Parathyroid adenoma (tissue), 2 donors: ENCODE results near the gene PTPRT.

Experiments used
- H2AFZ ChIP-seq: fragments of 300-600 bp; sonication (generic); one replicate; pipeline ENCODE4 v1.7.0; 2017; ENCODE audit warnings: antibody characterized with exemption, mild to moderate bottlenecking
- H3K27ac ChIP-seq: fragments of 300-600 bp; sonication (generic); one replicate; pipeline ENCODE4 v1.7.0; 2017
- H3K27me3 ChIP-seq: fragments of 300-600 bp; sonication (generic); one replicate; pipeline ENCODE4 v1.7.0; 2017; ENCODE audit warnings: low read length; ENCODE audit not compliant: control insufficient read depth, insufficient read depth
- H3K36me3 ChIP-seq: fragments of 300-600 bp; sonication (generic); one replicate; pipeline ENCODE4 v1.7.0; 2017; ENCODE audit warnings: low read length; ENCODE audit not compliant: control insufficient read depth, insufficient read depth
- H3K4me1 ChIP-seq: fragments of 300-600 bp; sonication (generic); one replicate; pipeline ENCODE4 v1.7.0; 2017; ENCODE audit warnings: control low read depth
- H3K4me2 ChIP-seq: fragments of 300-600 bp; sonication (generic); one replicate; pipeline ENCODE4 v1.7.0; 2017; ENCODE audit warnings: low read length
- H3K4me3 ChIP-seq: fragments of 300-600 bp; sonication (generic); one replicate; pipeline ENCODE4 v1.7.0; 2017; ENCODE audit warnings: low read depth, low read length
- H3K79me2 ChIP-seq: fragments of 300-600 bp; sonication (generic); one replicate; pipeline ENCODE4 v1.7.0; 2017; ENCODE audit warnings: control low read depth
- H3K9ac ChIP-seq: fragments of 300-600 bp; sonication (generic); one replicate; pipeline ENCODE4 v1.7.0; 2017; ENCODE audit warnings: mild to moderate bottlenecking
- H3K9me3 ChIP-seq: fragments of 300-600 bp; sonication (generic); one replicate; pipeline ENCODE4 v1.7.0; 2017; ENCODE audit warnings: low read length; ENCODE audit not compliant: control insufficient read depth
- TF ChIP-seq, protein P1 (sequence below): fragments of 300-600 bp; sonication (generic); IDR thresholded peaks from one replicate; pipeline ENCODE4 v1.7.0; 2017; ENCODE audit warnings: antibody characterized with exemption, mild to moderate bottlenecking
- donor health status: primary hyperparathyroidism.

PTPRT gene

DNA sequence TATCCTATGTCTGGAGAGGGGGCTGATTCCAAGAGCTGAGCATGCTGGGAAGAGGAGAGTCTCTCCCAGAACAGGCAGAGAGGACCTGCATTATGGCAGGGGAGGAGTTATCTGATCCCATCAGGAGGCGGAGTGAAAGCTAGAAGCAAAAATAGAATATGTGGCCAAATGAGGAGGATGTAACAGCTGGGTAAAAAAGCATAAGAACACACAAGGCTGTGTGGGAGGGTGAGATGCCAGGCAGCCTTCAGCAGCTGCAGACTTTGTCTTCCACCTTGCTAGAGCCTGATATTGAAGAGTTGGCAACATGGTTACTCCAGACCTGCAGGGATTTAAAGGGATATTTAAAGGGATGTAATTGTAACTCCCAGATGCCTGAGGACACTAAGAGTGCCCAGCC, 167.1 kb downstream of the PTPRT start:
- H3K27ac ChIP-seq = peak overlapping the region; percentile 39
- H3K27me3 ChIP-seq = no peaks in the 10 kb centered on the region
- peaks cover 4% of the 10 kb centered on the region for H3K79me2 ChIP-seq
- no peak overlapping the region for H3K4me3 ChIP-seq
- TF ChIP-seq, protein P1, sequence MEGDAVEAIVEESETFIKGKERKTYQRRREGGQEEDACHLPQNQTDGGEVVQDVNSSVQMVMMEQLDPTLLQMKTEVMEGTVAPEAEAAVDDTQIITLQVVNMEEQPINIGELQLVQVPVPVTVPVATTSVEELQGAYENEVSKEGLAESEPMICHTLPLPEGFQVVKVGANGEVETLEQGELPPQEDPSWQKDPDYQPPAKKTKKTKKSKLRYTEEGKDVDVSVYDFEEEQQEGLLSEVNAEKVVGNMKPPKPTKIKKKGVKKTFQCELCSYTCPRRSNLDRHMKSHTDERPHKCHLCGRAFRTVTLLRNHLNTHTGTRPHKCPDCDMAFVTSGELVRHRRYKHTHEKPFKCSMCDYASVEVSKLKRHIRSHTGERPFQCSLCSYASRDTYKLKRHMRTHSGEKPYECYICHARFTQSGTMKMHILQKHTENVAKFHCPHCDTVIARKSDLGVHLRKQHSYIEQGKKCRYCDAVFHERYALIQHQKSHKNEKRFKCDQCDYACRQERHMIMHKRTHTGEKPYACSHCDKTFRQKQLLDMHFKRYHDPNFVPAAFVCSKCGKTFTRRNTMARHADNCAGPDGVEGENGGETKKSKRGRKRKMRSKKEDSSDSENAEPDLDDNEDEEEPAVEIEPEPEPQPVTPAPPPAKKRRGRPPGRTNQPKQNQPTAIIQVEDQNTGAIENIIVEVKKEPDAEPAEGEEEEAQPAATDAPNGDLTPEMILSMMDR = no peak
- H3K36me3 ChIP-seq = no peaks in the 10 kb centered on the region
- no peaks in the 10 kb centered on the region for H3K9me3 ChIP-seq
- no peak overlapping the region for H2AFZ ChIP-seq
- H3K4me1 ChIP-seq = peaks cover 30% of the 10 kb centered on the region
- no peak overlapping the region for H3K4me2 ChIP-seq
- no peak overlapping the region for H3K9ac ChIP-seq

GRCh38 chr20:43022081-43022480, 167.6 kb downstream of the PTPRT start:
- Histone ChIP-seq H3K4me3 (no peak overlapping the region), H3K4me2 (no peak overlapping the region), H3K9ac (no peak overlapping the region), H3K27me3 (no peaks in the 10 kb centered on the region), H2AFZ (no peak overlapping the region), H3K36me3 (no peaks in the 10 kb centered on the region), H3K27ac (peak overlapping the region; percentile 39), H3K4me1 (peaks cover 35% of the 10 kb centered on the region), H3K9me3 (no peaks in the 10 kb centered on the region), H3K79me2 (peaks cover 4% of the 10 kb centered on the region)
- TF ChIP-seq, protein P1 = no peak

DNA sequence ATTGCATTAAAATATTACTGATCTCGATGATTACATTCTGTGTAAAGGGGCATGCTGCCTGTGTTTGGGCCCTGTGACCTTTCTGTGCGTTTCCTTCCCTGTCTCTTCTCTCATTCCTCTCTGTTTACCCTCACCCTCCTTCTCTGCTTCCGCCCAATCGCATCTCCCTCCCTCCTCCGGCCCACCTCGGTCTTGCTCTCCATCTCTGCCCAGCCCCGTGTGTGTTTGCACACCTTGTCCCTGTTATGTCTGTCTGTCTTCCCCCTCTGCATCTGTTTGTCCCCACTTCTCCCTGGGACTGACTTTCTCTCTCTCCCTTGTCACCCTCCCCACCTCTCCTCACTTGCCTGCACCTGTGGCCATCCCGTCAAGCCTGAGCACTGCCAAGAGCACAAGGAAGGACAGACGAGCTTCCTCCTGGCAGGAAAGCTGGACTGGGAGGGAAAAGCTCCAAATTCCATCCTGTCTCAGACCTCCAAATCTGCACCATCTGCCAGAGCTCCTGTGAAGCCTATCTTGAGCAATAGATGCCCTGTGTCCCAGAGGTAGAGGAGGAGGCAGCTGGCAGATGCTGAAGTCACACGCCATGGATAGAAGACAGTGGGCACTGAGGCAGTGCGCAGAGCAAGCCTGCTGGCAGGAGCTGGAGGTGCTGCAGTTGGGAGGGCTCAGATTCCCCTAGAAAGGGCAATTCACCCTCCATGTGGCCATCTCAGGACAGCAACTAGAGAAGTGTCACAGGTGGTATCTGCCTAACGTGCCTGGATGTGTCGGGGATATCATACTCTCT, 172.3 kb downstream of the PTPRT start:
- peaks cover 14% of the 10 kb centered on the region for H3K79me2 ChIP-seq
- H3K4me3 ChIP-seq = no peak overlapping the region
- peaks cover 60% of the 10 kb centered on the region for H3K4me1 ChIP-seq
- H3K4me2 ChIP-seq = no peak overlapping the region
- peak overlapping the region; percentile 95 for H3K27ac ChIP-seq
- no peak overlapping the region for H3K9ac ChIP-seq
- H3K27me3 ChIP-seq = no peaks in the 10 kb centered on the region
- peak overlapping the region; percentile 77 for H2AFZ ChIP-seq
- TF ChIP-seq, protein P1 = no peak
- H3K36me3 ChIP-seq = no peaks in the 10 kb centered on the region
- no peaks in the 10 kb centered on the region for H3K9me3 ChIP-seq

DNA sequence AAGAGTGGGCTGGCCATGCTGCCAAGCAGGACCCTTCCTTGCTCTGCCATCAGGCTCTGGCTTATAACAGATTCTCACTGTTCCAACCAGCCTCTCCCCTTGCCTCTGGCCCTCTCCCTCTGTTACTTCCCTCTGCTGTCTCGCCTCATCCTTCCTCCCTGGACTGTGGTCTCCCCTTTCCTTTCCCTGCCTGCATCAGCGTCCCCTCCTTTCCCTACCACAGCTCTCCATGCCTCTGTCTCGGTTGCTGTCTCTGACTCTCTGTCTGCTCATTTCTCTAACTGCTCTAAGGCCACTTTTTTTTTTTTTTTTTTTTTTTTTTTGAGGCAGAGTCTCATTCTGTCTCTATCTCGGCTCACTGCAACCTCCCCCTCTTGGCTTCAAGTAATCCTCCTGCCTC, 173.4 kb downstream of the PTPRT start:
- Histone ChIP-seq H3K27me3 (no peaks in the 10 kb centered on the region), H3K4me3 (no peak overlapping the region), H3K9me3 (no peaks in the 10 kb centered on the region), H2AFZ (peak overlapping the region; percentile 42), H3K79me2 (peaks cover 18% of the 10 kb centered on the region), H3K27ac (peak overlapping the region; percentile 95), H3K36me3 (no peaks in the 10 kb centered on the region), H3K4me2 (peak overlapping the region; percentile 42), H3K9ac (no peak overlapping the region), H3K4me1 (peaks cover 57% of the 10 kb centered on the region)
- TF ChIP-seq, protein P1 = no peak

GRCh38 chr20:43015566-43015965, 174.1 kb downstream of the PTPRT start:
- H2AFZ ChIP-seq = peak overlapping the region; percentile 42
- TF ChIP-seq, protein P1 = no peak

More at GRCh38 chr20:43015566-43015965, 174.1 kb downstream of the PTPRT start:
- no peak overlapping the region for H3K9ac ChIP-seq
- no peak overlapping the region for H3K4me3 ChIP-seq
- H3K36me3 ChIP-seq = no peaks in the 10 kb centered on the region
- H3K27me3 ChIP-seq = no peaks in the 10 kb centered on the region
- H3K9me3 ChIP-seq = no peaks in the 10 kb centered on the region
- peak overlapping the region; percentile 95 for H3K27ac ChIP-seq
- H3K4me1 ChIP-seq = peaks cover 54% of the 10 kb centered on the region
- H3K79me2 ChIP-seq = peaks cover 20% of the 10 kb centered on the region
- peak overlapping the region; percentile 43 for H3K4me2 ChIP-seq
